Sigmoid colon (tissue), 4 donors: Measurements from ENCODE around the gene NIPAL3.

ENCODE experiments used
- EP300 ChIP-seq, 4 donors: sonication (generic); formaldehyde crosslinking; IDR thresholded peaks; one replicate each; pipeline ENCODE4 v1.6.1; 2017; ENCODE audit warnings: antibody characterized with exemption in 4 of 4
- POLR2A ChIP-seq, 2 donors: fragments of 450-650 bp; IDR thresholded peaks; one replicate each; pipeline ENCODE4 v1.6.1; 2016; ENCODE audit warnings: antibody characterized with exemption in 2 of 2, mild to moderate bottlenecking in 2 of 2, moderate library complexity in 2 of 2
- POLR2AphosphoS5 ChIP-seq, 4 donors: sonication (generic); formaldehyde crosslinking; IDR thresholded peaks; one replicate each; pipeline ENCODE4 v1.6.1; 2017; ENCODE audit warnings: antibody characterized with exemption in 4 of 4
- TF ChIP-seq, protein P1 (sequence below), 4 experiments: fragments of 450-650 bp in 3 of 4; fragments of 200-600 bp in 1 of 4; IDR thresholded peaks; one replicate each; pipeline ENCODE4 v1.5.1; 2016 to 2019; ENCODE audit warnings: antibody characterized with exemption in 4 of 4, mild to moderate bottlenecking in 3 of 4, moderate library complexity in 2 of 4

DNA sequence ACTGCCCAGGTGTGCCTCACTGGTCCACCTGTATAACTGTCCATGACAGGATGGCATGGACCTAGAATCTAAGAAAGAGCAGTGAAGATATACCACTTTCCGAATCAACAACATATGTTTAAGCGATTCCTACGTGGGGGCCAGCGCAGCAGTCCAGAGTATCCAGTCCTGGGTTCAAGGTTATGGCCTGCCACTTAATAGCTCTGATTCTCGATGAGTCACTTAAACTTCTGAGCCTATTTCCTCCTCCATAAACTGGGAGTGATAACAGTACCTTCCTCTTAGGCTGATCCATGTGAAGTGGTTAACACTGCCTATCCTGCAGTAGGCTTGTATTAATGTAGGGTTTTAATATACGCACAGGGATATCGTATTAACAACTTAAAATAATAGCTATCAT lies 4.9 kb upstream of the NIPAL3 start:
- no peak for TF ChIP-seq POLR2A (IDR thresholded peaks at IDR 0.05)
- no peak for TF ChIP-seq EP300 (IDR thresholded peaks at IDR 0.05)
- TF ChIP-seq POLR2AphosphoS5 (IDR thresholded peaks at IDR 0.05): no peak
- TF ChIP-seq, protein P1, sequence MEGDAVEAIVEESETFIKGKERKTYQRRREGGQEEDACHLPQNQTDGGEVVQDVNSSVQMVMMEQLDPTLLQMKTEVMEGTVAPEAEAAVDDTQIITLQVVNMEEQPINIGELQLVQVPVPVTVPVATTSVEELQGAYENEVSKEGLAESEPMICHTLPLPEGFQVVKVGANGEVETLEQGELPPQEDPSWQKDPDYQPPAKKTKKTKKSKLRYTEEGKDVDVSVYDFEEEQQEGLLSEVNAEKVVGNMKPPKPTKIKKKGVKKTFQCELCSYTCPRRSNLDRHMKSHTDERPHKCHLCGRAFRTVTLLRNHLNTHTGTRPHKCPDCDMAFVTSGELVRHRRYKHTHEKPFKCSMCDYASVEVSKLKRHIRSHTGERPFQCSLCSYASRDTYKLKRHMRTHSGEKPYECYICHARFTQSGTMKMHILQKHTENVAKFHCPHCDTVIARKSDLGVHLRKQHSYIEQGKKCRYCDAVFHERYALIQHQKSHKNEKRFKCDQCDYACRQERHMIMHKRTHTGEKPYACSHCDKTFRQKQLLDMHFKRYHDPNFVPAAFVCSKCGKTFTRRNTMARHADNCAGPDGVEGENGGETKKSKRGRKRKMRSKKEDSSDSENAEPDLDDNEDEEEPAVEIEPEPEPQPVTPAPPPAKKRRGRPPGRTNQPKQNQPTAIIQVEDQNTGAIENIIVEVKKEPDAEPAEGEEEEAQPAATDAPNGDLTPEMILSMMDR (IDR thresholded peaks at IDR 0.05): no peak
